ENCODE results near the gene SUV39H2.
A peak's percentile ranks its signal among the peaks of the same experiment; 100 is the strongest.

- peak; percentile 19 for TF ChIP-seq CTCF (IDR thresholded peaks at IDR 0.05; ENCODE audit: low read depth, low read length, missing input control)
- TF ChIP-seq NR2F2 (IDR thresholded peaks at IDR 0.05) = no peak
- peak in 1 of 2 donors; percentile 12 for TF ChIP-seq RAD21 (IDR thresholded peaks at IDR 0.05)
- no peak for TF ChIP-seq REST (IDR thresholded peaks at IDR 0.05)
Observed at GRCh38 chr10:14889318-14889717, 10.7 kb downstream of the SUV39H2 start.
